SIG-M5 treated with dmso at 0.1 percent for 504 hours (cell line): Measurements from ENCODE around the gene BPIFB2.
A peak's percentile ranks its signal among the peaks of the same experiment; 100 is the strongest.
"Not testable (repeated sequence)": the region's sequence is repeated elsewhere in the genome, so short reads cannot be mapped to it uniquely, and the experiment has no call there.

ENCODE experiments used
- DNase-seq: peaks from one replicate; lab custom pipeline; 2025; ENCODE audit not compliant: unreplicated experiment; lab: John Stamatoyannopoulos, UW

BPIFB2 gene

GRCh38 chr20:32970115-32970972, 37.2 kb upstream of the BPIFB2 start:
- no peak for DNase-seq

- DNase-seq = no peak
These were observed 36.6 kb upstream of the BPIFB2 start for GRCh38 chr20:32970973-32971300.

- no peak for DNase-seq
These were observed 35.8 kb upstream of the BPIFB2 start for GRCh38 chr20:32971703-32972161.

GRCh38 chr20:32972181-32973076, 35.1 kb upstream of the BPIFB2 start:
- peak; percentile 81 for DNase-seq

- DNase-seq = no peak
These were observed 34.3 kb upstream of the BPIFB2 start for GRCh38 chr20:32973077-32973717.

GRCh38 chr20:32974204-32975064, 33.1 kb upstream of the BPIFB2 start:
- not testable (repeated sequence) for DNase-seq

GRCh38 chr20:32975121-32975520, 32.4 kb upstream of the BPIFB2 start:
- DNase-seq = not testable (repeated sequence)

- peak; percentile 37 for DNase-seq
These were observed 31.5 kb upstream of the BPIFB2 start for GRCh38 chr20:32975698-32976674.

GRCh38 chr20:32976746-32977145, 30.8 kb upstream of the BPIFB2 start:
- peak; percentile 12 for DNase-seq

- DNase-seq = no peak
These were observed 30.1 kb upstream of the BPIFB2 start for GRCh38 chr20:32977281-32978008.

GRCh38 chr20:32978009-32978335, 29.5 kb upstream of the BPIFB2 start:
- no peak for DNase-seq

GRCh38 chr20:32979201-32979998, 28.1 kb upstream of the BPIFB2 start:
- DNase-seq = no peak

- DNase-seq = no peak
These were observed 27.2 kb upstream of the BPIFB2 start for GRCh38 chr20:32980131-32980941.

GRCh38 chr20:32980990-32981389, 26.5 kb upstream of the BPIFB2 start:
- no peak for DNase-seq

- no peak for DNase-seq
These were observed 24.7 kb upstream of the BPIFB2 start for GRCh38 chr20:32982617-32983458.

GRCh38 chr20:32983459-32984112, 23.9 kb upstream of the BPIFB2 start:
- DNase-seq = no peak
